Neuronal stem cell (in vitro differentiated cells): ENCODE measurements around the gene TBC1D22B. TPM values are rescaled to one million over a fixed set of nuclear protein-coding genes. Genes with fewer than 3 reads are reported as not detected.

Source experiments
- DNase-seq: peaks from one replicate; pipeline ENCODE4 v3.0.0-alpha.2; 2013; ENCODE audit warnings: low spot score
- H2AFZ ChIP-seq: one replicate; pipeline ENCODE4 v1.6.1; 2013; ENCODE audit warnings: mild to moderate bottlenecking, low read length, inconsistent platforms
- H2AK5ac ChIP-seq: 2 replicates; pipeline ENCODE4 v1.6.1; 2013; ENCODE audit warnings: low read depth, mild to moderate bottlenecking, inconsistent platforms, low read length, moderate library complexity, mixed read lengths
- H2BK120ac ChIP-seq: 2 replicates; pipeline ENCODE4 v1.6.1; 2013; ENCODE audit warnings: low read depth, mild to moderate bottlenecking, inconsistent platforms, low read length, moderate library complexity, mixed read lengths
- H2BK12ac ChIP-seq: one replicate; pipeline ENCODE4 v1.6.1; 2013; ENCODE audit warnings: low read length, inconsistent platforms
- H2BK15ac ChIP-seq: 2 replicates; pipeline ENCODE4 v1.6.1; 2013; ENCODE audit warnings: mild to moderate bottlenecking, low read length, inconsistent platforms, mixed read lengths
- H2BK5ac ChIP-seq: one replicate; pipeline ENCODE4 v1.6.1; 2013; ENCODE audit warnings: inconsistent platforms, mild to moderate bottlenecking, low read length, moderate library complexity
- H3K14ac ChIP-seq: one replicate; pipeline ENCODE4 v1.6.1; 2013; ENCODE audit warnings: low read length, inconsistent platforms
- H3K18ac ChIP-seq: 2 replicates; pipeline ENCODE4 v1.6.1; 2013; ENCODE audit warnings: low read length, inconsistent platforms
- H3K23ac ChIP-seq: 2 replicates; pipeline ENCODE4 v1.6.1; 2013; ENCODE audit warnings: low read depth, mild to moderate bottlenecking, mixed read lengths, low read length, inconsistent platforms; ENCODE audit not compliant: poor library complexity
- H3K27ac ChIP-seq: replicated peaks from 3 replicates; pipeline ENCODE4 v1.5.1; 2013; ENCODE audit warnings: low read length, inconsistent platforms
- H3K27me3 ChIP-seq, 3 experiments: 2 replicates each; pipeline ENCODE4 v1.6.1; 2013; ENCODE audit warnings: low read length in 3 of 3, mild to moderate bottlenecking in 2 of 3, inconsistent platforms in 1 of 3, low read depth in 1 of 3, mixed read lengths in 1 of 3, moderate library complexity in 1 of 3; ENCODE audit not compliant: control insufficient read depth in 3 of 3, insufficient read depth in 3 of 3
- H3K36me3 ChIP-seq, 2 donors: replicated peaks in 1 of 2; 2 replicates each; pipeline ENCODE4 v1.6.1; 2013; ENCODE audit warnings: low read length in 2 of 2; ENCODE audit not compliant: control insufficient read depth in 2 of 2, insufficient read depth in 2 of 2
- H3K4ac ChIP-seq: 2 replicates; pipeline ENCODE4 v1.6.1; 2013; ENCODE audit warnings: inconsistent platforms, mild to moderate bottlenecking, low read length, moderate library complexity
- H3K4me1 ChIP-seq, 2 donors: 1 replicate in 1 of 2; 2 replicates in 1 of 2; pipeline ENCODE4 v1.6.1; 2013; ENCODE audit warnings: low read length in 2 of 2, low read depth in 1 of 2; ENCODE audit not compliant: control insufficient read depth in 2 of 2, insufficient read depth in 1 of 2
- H3K4me2 ChIP-seq: one replicate; pipeline ENCODE4 v1.6.1; 2013; ENCODE audit warnings: mild to moderate bottlenecking, low read length, inconsistent platforms; ENCODE audit not compliant: insufficient read depth, poor library complexity, severe bottlenecking
- H3K4me3 ChIP-seq, 2 donors: 2 replicates each; pipeline ENCODE4 v1.5.1; 2013; ENCODE audit warnings: low read length in 2 of 2, mild to moderate bottlenecking in 2 of 2, inconsistent platforms in 1 of 2, moderate library complexity in 1 of 2
- H3K79me1 ChIP-seq: one replicate; pipeline ENCODE4 v1.6.1; 2013; ENCODE audit warnings: low read depth, mild to moderate bottlenecking, inconsistent platforms, low read length, moderate library complexity
- H3K9ac ChIP-seq: one replicate; pipeline ENCODE4 v1.6.1; 2013; ENCODE audit warnings: mild to moderate bottlenecking, low read depth, low read length, inconsistent platforms; ENCODE audit not compliant: poor library complexity
- H3K9me3 ChIP-seq, 2 donors: replicated peaks in 1 of 2; 2 replicates each; pipeline versions ENCODE3 to v1.6.1; 2013; ENCODE audit warnings: low read length in 2 of 2, mild to moderate bottlenecking in 2 of 2, inconsistent platforms in 1 of 2, low read depth in 1 of 2, mixed read lengths in 1 of 2, moderate library complexity in 1 of 2; ENCODE audit not compliant: control insufficient read depth in 2 of 2, insufficient read depth in 1 of 2
- H4K8ac ChIP-seq: one replicate; pipeline ENCODE4 v1.6.1; 2013; ENCODE audit warnings: low read depth, mild to moderate bottlenecking, inconsistent platforms, low read length, moderate library complexity
- H4K91ac ChIP-seq: one replicate; pipeline ENCODE4 v1.6.1; 2013; ENCODE audit warnings: low read length, low read depth, mild to moderate bottlenecking, inconsistent platforms; ENCODE audit not compliant: poor library complexity
- WGBS, 2 donors: extraction: QIAGEN DNeasy Blood & Tissue Kit; methylation state at CpG; one replicate each; pipeline ENCODE4 v1.1.7; 2013; ENCODE audit warnings: missing lambda C conversion rate in 2 of 2, mixed read lengths in 1 of 2; ENCODE audit not compliant: insufficient read length in 2 of 2, insufficient replicate concordance in 1 of 2; ENCODE audit errors: extremely low coverage in 2 of 2; 5-methylcytosine and 5-hydroxymethylcytosine counted together
- small RNA-seq: library from polyadenylated mRNA; stranded (forward); fragments of <200 nt; extraction: miRNeasy Mini kit (QIAGEN cat#:217004); gene quantifications from one replicate; pipeline ENCODE3, GENCODE V24; 2013; ENCODE audit not compliant: insufficient read depth

TBC1D22B gene

DNA sequence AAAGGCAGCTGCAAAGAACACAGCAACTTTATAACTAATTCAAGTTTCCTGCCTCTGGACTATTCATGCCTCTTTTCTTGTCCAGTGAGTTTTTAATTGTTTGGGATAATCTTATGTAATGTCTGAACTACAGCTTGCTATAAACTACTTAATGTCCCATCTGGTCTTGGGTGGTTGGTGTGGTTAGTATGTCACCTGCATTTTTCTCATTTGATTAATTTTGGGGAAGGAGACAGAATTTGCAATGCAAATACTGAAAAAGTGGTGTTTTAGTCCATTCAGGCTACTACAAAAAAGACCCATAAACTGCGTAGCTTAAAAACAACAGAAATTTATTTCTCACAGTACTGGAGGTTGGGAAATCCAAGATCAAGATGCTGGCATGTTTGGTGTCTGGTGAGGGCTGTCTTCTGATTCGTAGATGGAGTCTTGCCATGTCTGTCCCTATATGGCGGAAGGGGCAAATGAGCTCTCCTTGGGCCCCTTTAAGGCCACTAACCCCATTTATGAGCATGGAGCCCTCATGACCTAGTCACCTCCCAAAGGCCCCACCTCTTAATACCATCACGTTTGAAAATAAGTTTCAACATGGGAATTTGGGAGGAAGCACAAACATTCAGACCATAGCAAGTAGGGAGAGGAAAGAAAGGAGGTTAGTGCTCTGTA lies 118.6 kb downstream of the TBC1D22B start:
- no peak overlapping the region for H3K23ac ChIP-seq
- no peak overlapping the region for H2BK12ac ChIP-seq
- no peak overlapping the region for H3K4me3 ChIP-seq
- H2BK15ac ChIP-seq: no peak overlapping the region
- no peaks in the 10 kb centered on the region for H3K9me3 ChIP-seq
- no peak for DNase-seq
- H3K27ac ChIP-seq: no peak overlapping the region
- H3K18ac ChIP-seq: no peak overlapping the region
- peaks cover 18 to 93% of the 10 kb centered on the region in 2 donors for H3K36me3 ChIP-seq
- no peak overlapping the region for H3K14ac ChIP-seq
- H2BK5ac ChIP-seq: no peak overlapping the region
- no peaks in the 10 kb centered on the region for H3K79me1 ChIP-seq
- H4K91ac ChIP-seq: no peak overlapping the region
- no peak overlapping the region for H3K4me2 ChIP-seq
- no peak overlapping the region for H2AK5ac ChIP-seq
- no peaks in the 10 kb centered on the region for H3K4me1 ChIP-seq
- no peak overlapping the region for H3K4ac ChIP-seq
- H3K9ac ChIP-seq: no peak overlapping the region
- no CpG with 5 or more reads among the region's 4 CpGs for WGBS, 2 donors
- no peaks in the 10 kb centered on the region for H3K27me3 ChIP-seq
- H4K8ac ChIP-seq: no peak overlapping the region
- no peak overlapping the region for H2AFZ ChIP-seq
- H2BK120ac ChIP-seq: no peak overlapping the region

DNA sequence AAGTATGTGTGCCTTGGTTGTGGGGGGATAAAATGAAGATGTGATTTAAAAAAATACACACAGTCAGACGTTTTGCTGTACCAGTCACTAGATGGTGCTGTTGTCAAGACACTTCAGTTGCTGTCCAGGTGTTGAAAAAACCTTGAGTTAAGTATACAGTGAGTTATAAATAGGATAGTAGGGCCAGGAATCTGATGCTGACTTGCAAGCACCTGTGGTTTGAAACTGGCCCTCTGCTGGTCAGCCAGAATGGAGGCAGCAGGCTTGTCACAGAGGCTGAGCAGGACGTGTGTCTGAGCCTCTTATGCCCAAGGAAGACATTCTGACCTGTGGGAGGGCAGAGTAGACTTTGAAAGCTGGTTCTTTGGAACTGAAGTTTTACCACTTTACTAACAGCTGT lies 124.0 kb downstream of the TBC1D22B start:
- Histone ChIP-seq H3K23ac (no peak overlapping the region), H2AFZ (no peak overlapping the region), H3K9me3 (no peaks in the 10 kb centered on the region), H3K4me1 (no peaks in the 10 kb centered on the region), H3K36me3 (peaks cover 20 to 79% of the 10 kb centered on the region in 2 donors), H3K27ac (no peak overlapping the region), H2BK15ac (no peak overlapping the region), H4K91ac (no peak overlapping the region), H4K8ac (no peak overlapping the region), H3K18ac (no peak overlapping the region), H2BK120ac (no peak overlapping the region), H3K79me1 (no peaks in the 10 kb centered on the region), H3K4ac (no peak overlapping the region), H2BK5ac (no peak overlapping the region), H3K27me3 (no peaks in the 10 kb centered on the region), H3K4me2 (no peak overlapping the region), H3K14ac (no peak overlapping the region), H2BK12ac (no peak overlapping the region), H3K9ac (no peak overlapping the region), H3K4me3 (peak overlapping the region in 1 of 2 donors; percentile 66), H2AK5ac (no peak overlapping the region)
- peak; percentile 31 for DNase-seq
- no CpG with 5 or more reads among the region's 2 CpGs for WGBS, 2 donors

Small RNAs within 50 kb of the gene (small RNA-seq; reads per million reads assigned to genes)
- gene AL096712.1: not detected
- gene RN7SL273P: not detected
